Measurements from ENCODE around the gene TCERG1L.

Gene TCERG1L

DNA sequence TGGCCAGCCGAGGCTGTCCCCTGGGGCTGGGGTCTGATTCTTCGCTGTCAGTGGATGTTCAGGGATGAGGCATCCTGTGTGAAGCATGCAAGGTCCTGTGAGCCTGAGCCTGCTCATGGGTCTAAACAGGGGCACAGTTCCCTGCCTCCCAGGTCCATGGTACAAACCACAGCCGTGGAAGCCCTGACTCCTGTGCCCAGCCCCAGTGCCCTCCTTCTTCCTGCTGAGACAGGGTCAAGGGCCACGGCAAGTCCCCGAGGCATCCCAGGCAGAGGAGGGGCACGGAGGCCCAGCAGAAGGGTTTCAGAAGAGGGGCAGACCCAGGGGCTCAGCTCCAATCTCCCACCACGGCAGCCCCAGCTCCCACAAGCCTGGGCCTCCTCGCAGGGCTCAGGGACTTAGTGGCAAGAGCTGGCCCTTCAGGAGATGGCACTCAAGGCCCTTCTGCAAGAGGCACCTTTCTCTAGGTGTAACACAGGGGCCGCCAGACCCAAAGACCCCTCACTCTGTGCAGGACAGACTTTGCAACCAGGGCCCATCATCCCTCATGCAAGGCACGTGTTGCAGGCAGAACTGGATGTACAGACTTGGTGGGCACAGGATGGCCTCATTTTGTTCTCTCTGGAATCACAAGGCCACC is 248.8 kb downstream of the TCERG1L start:
- no peak overlapping the region for H3K4me3 ChIP-seq (replicated peaks; ENCODE audit: low read depth, low read length)
- TF ChIP-seq CTCF (IDR thresholded peaks at IDR 0.05; ENCODE audit: insufficient read depth, low read length, poor library complexity, severe bottlenecking), result no peak
- no peak for DNase-seq (ENCODE audit: extremely low read depth, insufficient read length)
- no peaks in the 10 kb centered on the region for H3K36me3 ChIP-seq (ENCODE audit: control insufficient read depth, insufficient read depth, low read length)
- H3K27me3 ChIP-seq (replicated peaks; ENCODE audit: control insufficient read depth, insufficient read depth, low read length), result no peaks in the 10 kb centered on the region

GRCh38 chr10:131061216-131061615 is 250.3 kb downstream of the TCERG1L start:
- no peaks in the 10 kb centered on the region for H3K27me3 ChIP-seq (replicated peaks; ENCODE audit: control insufficient read depth, insufficient read depth, low read length)
- no peaks in the 10 kb centered on the region for H3K36me3 ChIP-seq (ENCODE audit: control insufficient read depth, insufficient read depth, low read length)
- no peak overlapping the region for H3K4me3 ChIP-seq (replicated peaks; ENCODE audit: low read depth, low read length)
- TF ChIP-seq CTCF (IDR thresholded peaks at IDR 0.05; ENCODE audit: insufficient read depth, low read length, poor library complexity, severe bottlenecking), result no peak
- DNase-seq (ENCODE audit: extremely low read depth, insufficient read length), result no peak

DNA sequence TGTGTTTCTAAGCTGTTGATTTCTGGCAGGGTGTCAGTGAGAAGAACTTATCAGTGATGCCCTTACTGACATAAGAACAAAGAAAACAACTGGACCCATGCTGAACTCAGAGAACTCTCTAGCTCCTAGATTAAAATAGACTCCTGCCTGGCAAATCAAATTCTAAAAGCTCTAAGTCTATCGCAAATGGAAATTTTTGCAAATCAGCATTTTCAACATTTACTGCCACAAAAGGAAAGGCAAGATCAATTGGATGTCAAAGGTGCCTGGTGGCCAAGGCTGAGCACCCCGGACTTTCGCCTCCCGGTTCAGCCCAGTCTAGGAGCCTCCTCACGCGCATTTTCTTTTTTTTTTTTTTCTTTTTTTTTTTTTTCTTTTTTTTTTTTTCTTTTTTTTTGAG is 251.6 kb downstream of the TCERG1L start:
- Histone ChIP-seq H3K27me3 (replicated peaks; ENCODE audit: control insufficient read depth, insufficient read depth, low read length) (no peaks in the 10 kb centered on the region), H3K4me3 (replicated peaks; ENCODE audit: low read depth, low read length) (no peak overlapping the region), H3K36me3 (ENCODE audit: control insufficient read depth, insufficient read depth, low read length) (no peaks in the 10 kb centered on the region)
- no peak for DNase-seq (ENCODE audit: extremely low read depth, insufficient read length)
- no peak for TF ChIP-seq CTCF (IDR thresholded peaks at IDR 0.05; ENCODE audit: insufficient read depth, low read length, poor library complexity, severe bottlenecking)

GRCh38 chr10:131058799-131059198 is 252.7 kb downstream of the TCERG1L start:
- no peak for TF ChIP-seq CTCF (IDR thresholded peaks at IDR 0.05; ENCODE audit: insufficient read depth, low read length, poor library complexity, severe bottlenecking)
- H3K36me3 ChIP-seq (ENCODE audit: control insufficient read depth, insufficient read depth, low read length), result no peaks in the 10 kb centered on the region
- no peak overlapping the region for H3K4me3 ChIP-seq (replicated peaks; ENCODE audit: low read depth, low read length)
- DNase-seq (ENCODE audit: extremely low read depth, insufficient read length), result no peak
- H3K27me3 ChIP-seq (replicated peaks; ENCODE audit: control insufficient read depth, insufficient read depth, low read length), result no peaks in the 10 kb centered on the region

DNA sequence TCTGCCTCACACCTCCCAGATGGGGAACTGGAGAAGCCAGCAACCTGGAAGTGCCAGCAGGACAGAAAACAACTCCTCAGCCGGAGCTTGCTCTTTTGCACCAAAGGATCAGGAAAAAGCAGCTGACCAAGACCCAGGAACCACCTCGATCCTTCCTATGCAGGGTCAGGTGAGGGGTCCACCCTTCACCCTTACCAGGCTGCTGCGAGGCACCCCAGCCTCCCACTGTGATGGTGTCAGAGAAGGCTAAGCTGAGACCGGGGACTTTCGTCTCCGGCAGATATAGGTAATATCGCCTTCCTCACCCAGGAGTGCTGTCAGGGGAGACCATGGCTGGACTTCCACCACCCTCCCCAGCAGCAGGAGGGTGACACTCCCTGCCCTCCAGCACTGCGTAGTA is 254.7 kb downstream of the TCERG1L start:
- no peaks in the 10 kb centered on the region for H3K36me3 ChIP-seq (ENCODE audit: control insufficient read depth, insufficient read depth, low read length)
- no peaks in the 10 kb centered on the region for H3K27me3 ChIP-seq (replicated peaks; ENCODE audit: control insufficient read depth, insufficient read depth, low read length)
- DNase-seq (ENCODE audit: extremely low read depth, insufficient read length), result no peak
- TF ChIP-seq CTCF (IDR thresholded peaks at IDR 0.05; ENCODE audit: insufficient read depth, low read length, poor library complexity, severe bottlenecking), result no peak
- no peak overlapping the region for H3K4me3 ChIP-seq (replicated peaks; ENCODE audit: low read depth, low read length)

- TF ChIP-seq CTCF (IDR thresholded peaks at IDR 0.05; ENCODE audit: insufficient read depth, low read length, poor library complexity, severe bottlenecking), result no peak
- no peak for DNase-seq (ENCODE audit: extremely low read depth, insufficient read length)
- Histone ChIP-seq H3K27me3 (replicated peaks; ENCODE audit: control insufficient read depth, insufficient read depth, low read length) (no peaks in the 10 kb centered on the region), H3K4me3 (replicated peaks; ENCODE audit: low read depth, low read length) (no peak overlapping the region), H3K36me3 (ENCODE audit: control insufficient read depth, insufficient read depth, low read length) (no peaks in the 10 kb centered on the region)
Observed at GRCh38 chr10:131056091-131056579, 255.4 kb downstream of the TCERG1L start.
